Stomach (tissue), 9 donors: ENCODE results near the gene HIPK4. TPM values are rescaled to one million over a fixed set of nuclear protein-coding genes. Genes with fewer than 3 reads are reported as not detected.

Experiments used
- DNase-seq, 2 donors: peaks; one replicate each; pipeline versions ENCODE4 v3.0.0 to v3.0.0-alpha.2; 2013 to 2019
- H3K27ac ChIP-seq, 5 donors: fragments of 200-600 bp in 4 of 5; sonication (generic) in 4 of 5; one replicate each; pipeline ENCODE4 v1.5.1; 2013 to 2019; ENCODE audit warnings: mild to moderate bottlenecking in 1 of 5, moderate library complexity in 1 of 5
- H3K27me3 ChIP-seq, 3 donors: fragments of 200-600 bp; sonication (generic); one replicate each; pipeline ENCODE4 v1.5.1; 2017 to 2019; ENCODE audit warnings: mixed run types in 1 of 3
- H3K36me3 ChIP-seq, 4 donors: fragments of 200-600 bp; sonication (generic); 1 replicate in 3 of 4; 2 replicates in 1 of 4; pipeline ENCODE4 v1.5.1; 2016 to 2019
- H3K4me1 ChIP-seq, 4 donors: fragments of 200-600 bp; sonication (generic); one replicate each; pipeline ENCODE4 v1.5.1; 2016 to 2019
- H3K4me3 ChIP-seq, 4 donors: fragments of 200-600 bp; sonication (generic) in 3 of 4; one replicate each; pipeline ENCODE4 v1.5.1; 2016 to 2019; ENCODE audit warnings: mild to moderate bottlenecking in 1 of 4
- H3K9me3 ChIP-seq, 4 donors: fragments of 200-600 bp; sonication (generic); one replicate each; pipeline ENCODE4 v1.5.1; 2016 to 2019
- EP300 ChIP-seq: sonication (generic); formaldehyde crosslinking; IDR thresholded peaks from one replicate; pipeline ENCODE4 v1.6.1; 2017; ENCODE audit warnings: antibody characterized with exemption
- POLR2A ChIP-seq, 4 donors: fragments of 450-650 bp; IDR thresholded peaks; one replicate each; pipeline ENCODE4 v1.6.1; 2016; ENCODE audit warnings: antibody characterized with exemption in 4 of 4, control low read depth in 2 of 4, mild to moderate bottlenecking in 1 of 4, moderate library complexity in 1 of 4
- POLR2AphosphoS5 ChIP-seq, 3 donors: sonication (generic); formaldehyde crosslinking; IDR thresholded peaks; one replicate each; pipeline ENCODE4 v1.6.1; 2016; ENCODE audit warnings: antibody characterized with exemption in 3 of 3
- WGBS, 5 donors: extraction: QIAGEN DNeasy Blood & Tissue Kit in 3 of 5; methylation state at CpG; one replicate each; pipeline versions ENCODE4 v1.1.5 to v1.1.7; 2013 to 2018; 5-methylcytosine and 5-hydroxymethylcytosine counted together
- intact Hi-C: fragments of 100-400 bp; cut with DNase I; formaldehyde crosslinking; loops from one replicate; pipeline ENCODE4 v1.15.1; 2023; ENCODE audit warnings: low total_unique reads
- polyA plus RNA-seq, 3 donors: library from polyadenylated mRNA; stranded (reverse); fragments of 200-250 nt; gene quantifications; one replicate each; pipeline ENCODE4 v1.2.3, GENCODE V29; 2013
- total RNA-seq, 5 donors: library from RNA; depleted of rRNA; stranded (reverse); fragments of >200 nt; gene quantifications; one replicate each; pipeline versions ENCODE4 v1.1.0 to v1.2.3, GENCODE V29; 2014 to 2016
- TF ChIP-seq, protein P1 (sequence below), 7 experiments: fragments of 450-650 bp in 4 of 7; fragments of 200-600 bp in 3 of 7; sonication (generic) in 3 of 7; IDR thresholded peaks; one replicate each; pipeline ENCODE4 v1.5.1; 2016 to 2019; ENCODE audit warnings: antibody characterized with exemption in 7 of 7, control low read depth in 2 of 7, mild to moderate bottlenecking in 1 of 7
- donor health status: healthy with polysubstance abuse.
- donor health status: Bipolar disorder and iron deficiency.
- donor health status: healthy.

The HIPK4 gene
- total and polyA plus RNA-seq, 8 donors = 0.05 to 0.46 (median 0.12) TPM; not detected in 5

DNA sequence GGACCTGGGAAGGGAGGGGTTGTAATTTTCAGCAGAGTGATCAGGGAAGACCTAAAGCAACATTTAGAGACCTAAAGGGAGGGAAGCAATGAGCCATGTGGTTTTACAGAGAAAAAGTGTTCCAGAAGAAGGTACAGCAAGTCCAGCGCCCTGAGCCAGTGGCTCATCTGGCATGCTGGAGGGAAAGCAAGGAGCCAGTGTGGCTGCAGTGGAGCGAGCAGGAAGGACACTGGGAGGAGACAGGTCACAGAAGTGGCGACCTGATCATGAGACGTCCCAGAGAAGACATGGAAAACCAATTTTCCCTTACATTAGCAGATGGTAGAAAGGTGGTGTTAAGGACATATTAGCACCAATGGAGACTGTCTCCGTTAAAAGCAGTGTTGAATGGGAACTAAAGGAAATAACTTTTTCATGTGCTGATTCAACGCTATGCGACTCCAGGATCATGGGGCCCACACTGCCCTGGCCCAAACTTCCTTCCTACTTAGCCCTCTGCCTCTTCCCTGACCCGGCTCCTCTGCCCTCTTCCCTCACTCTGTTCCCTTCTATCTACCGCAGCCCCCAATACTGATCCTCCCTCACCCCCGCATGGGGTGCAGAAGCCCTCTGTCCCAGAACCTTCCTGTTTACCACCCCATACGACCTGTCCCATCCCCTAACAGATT, 47.2 kb downstream of the HIPK4 start:
- intact Hi-C loops = no loop called here
- H3K9me3 ChIP-seq = no peaks in the 10 kb centered on the region
- TF ChIP-seq, protein P1, sequence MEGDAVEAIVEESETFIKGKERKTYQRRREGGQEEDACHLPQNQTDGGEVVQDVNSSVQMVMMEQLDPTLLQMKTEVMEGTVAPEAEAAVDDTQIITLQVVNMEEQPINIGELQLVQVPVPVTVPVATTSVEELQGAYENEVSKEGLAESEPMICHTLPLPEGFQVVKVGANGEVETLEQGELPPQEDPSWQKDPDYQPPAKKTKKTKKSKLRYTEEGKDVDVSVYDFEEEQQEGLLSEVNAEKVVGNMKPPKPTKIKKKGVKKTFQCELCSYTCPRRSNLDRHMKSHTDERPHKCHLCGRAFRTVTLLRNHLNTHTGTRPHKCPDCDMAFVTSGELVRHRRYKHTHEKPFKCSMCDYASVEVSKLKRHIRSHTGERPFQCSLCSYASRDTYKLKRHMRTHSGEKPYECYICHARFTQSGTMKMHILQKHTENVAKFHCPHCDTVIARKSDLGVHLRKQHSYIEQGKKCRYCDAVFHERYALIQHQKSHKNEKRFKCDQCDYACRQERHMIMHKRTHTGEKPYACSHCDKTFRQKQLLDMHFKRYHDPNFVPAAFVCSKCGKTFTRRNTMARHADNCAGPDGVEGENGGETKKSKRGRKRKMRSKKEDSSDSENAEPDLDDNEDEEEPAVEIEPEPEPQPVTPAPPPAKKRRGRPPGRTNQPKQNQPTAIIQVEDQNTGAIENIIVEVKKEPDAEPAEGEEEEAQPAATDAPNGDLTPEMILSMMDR (IDR thresholded peaks at IDR 0.05) = no peak
- TF ChIP-seq POLR2AphosphoS5 (IDR thresholded peaks at IDR 0.05) (no peak), EP300 (no peak), POLR2A (IDR thresholded peaks at IDR 0.05) (no peak)
- no peak for DNase-seq
- peaks cover 0 to 39% (median 34%) of the 10 kb centered on the region in 4 donors for H3K36me3 ChIP-seq
- H3K4me1 ChIP-seq = peaks cover 9 to 35% (median 15%) of the 10 kb centered on the region in 4 donors
- H3K27ac ChIP-seq = peak overlapping the region in 1 of 5 donors; percentile 27
- H3K27me3 ChIP-seq = no peaks in the 10 kb centered on the region
- no peak overlapping the region for H3K4me3 ChIP-seq
- WGBS, 5 donors = 82 to 91% (median 89%) methylated on average over 11 of the region's 11 CpGs

DNA sequence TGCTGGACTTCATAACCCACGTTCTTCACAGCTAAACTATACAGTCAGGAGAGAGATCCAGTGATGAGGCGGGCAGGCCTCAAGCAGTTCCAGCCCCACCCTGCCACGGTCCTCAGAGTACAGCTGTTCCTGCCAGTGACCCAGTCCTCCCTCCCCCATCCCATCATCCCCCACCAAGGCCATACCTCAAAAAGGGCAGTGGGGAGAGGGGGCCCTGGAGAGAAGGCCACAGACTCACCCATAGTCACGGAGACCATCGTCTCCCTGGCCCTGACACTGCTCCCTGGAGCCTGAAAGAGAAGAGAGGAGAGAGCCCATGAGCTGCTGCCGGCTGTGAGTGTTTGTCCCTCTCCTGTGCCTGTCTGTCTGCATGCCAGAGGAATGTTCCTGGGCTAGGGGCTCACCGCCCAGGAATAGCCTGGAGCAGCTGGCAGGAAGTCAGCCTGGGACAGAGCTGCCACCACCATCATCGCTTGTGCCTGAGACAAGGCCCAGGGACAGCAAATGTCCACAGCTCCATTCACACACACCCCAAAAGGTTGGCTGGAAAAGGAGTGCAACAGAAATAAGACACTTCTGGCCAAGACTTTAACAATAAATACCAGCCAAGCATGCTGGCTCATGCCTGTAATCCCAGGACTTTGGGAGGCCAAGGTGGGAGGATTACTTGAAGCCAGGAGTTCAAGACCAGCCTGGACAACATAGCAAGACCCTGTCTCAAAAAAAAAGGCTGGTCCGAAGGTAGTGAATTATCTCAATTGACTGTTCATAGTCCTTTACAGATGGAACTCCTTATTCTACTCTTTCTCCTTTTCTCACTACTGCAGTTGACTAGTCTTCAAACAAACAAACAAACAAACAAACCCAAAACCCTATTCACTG, 48.1 kb downstream of the HIPK4 start:
- DNase-seq = no peak
- Histone ChIP-seq H3K4me3 (no peak overlapping the region), H3K27ac (peak overlapping the region in 2 of 5 donors; percentile 14 to 75), H3K27me3 (no peaks in the 10 kb centered on the region), H3K4me1 (peaks cover 0 to 25% (median 7%) of the 10 kb centered on the region in 4 donors), H3K9me3 (no peaks in the 10 kb centered on the region), H3K36me3 (peaks cover 0 to 42% (median 37%) of the 10 kb centered on the region in 4 donors)
- 68 to 86% (median 77%) methylated on average over 7 to 9 of the region's 9 CpGs for WGBS, 5 donors
- TF ChIP-seq EP300 (no peak), POLR2A (IDR thresholded peaks at IDR 0.05) (no peak), POLR2AphosphoS5 (IDR thresholded peaks at IDR 0.05) (no peak)
- TF ChIP-seq, protein P1 (IDR thresholded peaks at IDR 0.05) = no peak
- intact Hi-C loops = no loop called here

DNA sequence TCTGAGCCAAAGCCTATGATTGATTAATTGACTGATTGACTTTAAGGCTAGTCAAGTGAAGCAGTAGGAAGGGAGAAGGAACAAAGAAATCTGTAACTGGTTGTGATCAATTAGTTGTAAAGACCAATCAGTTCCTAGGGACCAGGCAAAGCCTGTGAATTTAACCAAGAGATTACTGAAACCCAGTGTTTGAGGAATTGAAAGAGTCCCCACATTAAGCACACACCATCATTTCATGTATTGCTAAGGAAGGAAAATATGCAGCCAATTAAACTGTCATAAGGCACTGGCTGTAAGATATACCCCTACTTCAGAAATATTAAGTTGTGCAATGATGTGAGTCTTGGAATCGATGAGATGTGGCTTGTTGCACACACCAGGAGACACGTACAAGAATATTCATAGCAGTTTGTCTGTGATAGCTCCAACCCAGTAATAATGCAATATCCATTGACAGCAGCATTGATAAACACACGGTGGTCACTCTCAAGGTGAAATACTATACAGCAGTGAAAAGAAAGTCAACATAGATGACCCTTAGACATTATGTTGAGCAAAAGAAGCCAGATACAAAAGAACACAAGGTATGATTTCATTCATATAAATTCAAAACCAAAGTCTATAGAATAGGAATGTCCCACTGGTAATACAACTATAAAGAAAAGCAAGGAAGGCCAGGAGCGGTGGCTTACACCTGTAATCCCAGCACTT, 50.8 kb downstream of the HIPK4 start:
- peaks cover 4 to 69% (median 61%) of the 10 kb centered on the region in 4 donors for H3K36me3 ChIP-seq
- TF ChIP-seq POLR2A (IDR thresholded peaks at IDR 0.05) = no peak
- TF ChIP-seq, protein P1 (IDR thresholded peaks at IDR 0.05) = no peak
- TF ChIP-seq EP300 = no peak
- no peak for TF ChIP-seq POLR2AphosphoS5 (IDR thresholded peaks at IDR 0.05)
- intact Hi-C loops = no loop called here
- no peak for DNase-seq
- H3K27ac ChIP-seq = no peak overlapping the region
- peaks cover 0 to 13% (median 0%) of the 10 kb centered on the region in 4 donors for H3K4me1 ChIP-seq
- H3K4me3 ChIP-seq = no peak overlapping the region
- H3K9me3 ChIP-seq = no peaks in the 10 kb centered on the region
- 92 to 94% (median 93%) methylated on average over 4 of the region's 4 CpGs for WGBS, 5 donors
- H3K27me3 ChIP-seq = no peaks in the 10 kb centered on the region

DNA sequence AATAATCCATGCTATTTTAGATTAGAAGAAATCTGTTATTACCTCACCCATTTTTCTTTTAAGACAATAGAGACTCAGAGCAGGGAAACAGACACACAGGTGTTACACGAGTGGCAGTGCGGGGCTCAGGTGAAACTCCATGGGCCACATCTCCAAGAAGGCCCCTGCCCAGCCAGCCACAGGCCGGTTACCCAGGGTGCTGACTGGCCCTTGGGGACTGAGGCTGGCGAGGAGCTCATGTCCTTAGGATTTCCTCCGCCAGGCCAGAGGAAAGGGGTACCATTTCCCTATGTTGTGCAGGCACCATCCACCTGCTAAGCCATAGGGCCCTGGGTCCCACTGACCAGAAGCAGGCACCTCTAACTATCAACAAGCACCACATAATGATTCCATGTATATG, 52.4 kb downstream of the HIPK4 start:
- WGBS, 5 donors = 90 to 97% (median 94%) methylated on average over 5 of the region's 5 CpGs
- TF ChIP-seq POLR2AphosphoS5 (IDR thresholded peaks at IDR 0.05) = no peak
- TF ChIP-seq, protein P1 (IDR thresholded peaks at IDR 0.05) = no peak
- no peak for TF ChIP-seq EP300
- TF ChIP-seq POLR2A (IDR thresholded peaks at IDR 0.05) = no peak
- intact Hi-C loops = no loop called here
- no peaks in the 10 kb centered on the region for H3K27me3 ChIP-seq
- peaks cover 0 to 9% (median 0%) of the 10 kb centered on the region in 4 donors for H3K4me1 ChIP-seq
- no peak overlapping the region for H3K27ac ChIP-seq
- peaks cover 14 to 78% (median 76%) of the 10 kb centered on the region in 4 donors for H3K36me3 ChIP-seq
- no peak for DNase-seq
- no peaks in the 10 kb centered on the region for H3K9me3 ChIP-seq
- no peak overlapping the region for H3K4me3 ChIP-seq
